Measurements from ENCODE around the gene UNC50.

UNC50 gene

GRCh38 chr2:98608116-98608961 is at the start of gene UNC50, which contains the start of gene COA5:
Gene UNC50 (plus strand): TSS chr2:98608589. CDS start chr2:98609760, 1,171 bp downstream.
Gene COA5 (minus strand): TSS chr2:98608512. CDS start chr2:98608405, 107 bp downstream.
- DNase-seq, result peak; percentile 90

GRCh38 chr2:98558852-98559530 is 49.4 kb upstream of the UNC50 start:
- DNase-seq, result no peak

GRCh38 chr2:98559581-98559980 is 48.8 kb upstream of the UNC50 start:
- no peak for DNase-seq

GRCh38 chr2:98560256-98560771 is 48.1 kb upstream of the UNC50 start:
- no peak for DNase-seq

GRCh38 chr2:98561018-98561417 is 47.4 kb upstream of the UNC50 start:
- DNase-seq, result no peak

- no peak for DNase-seq
Observed at GRCh38 chr2:98561902-98562695, 46.3 kb upstream of the UNC50 start.

- DNase-seq, result no peak
Observed at GRCh38 chr2:98563394-98563793, 45.0 kb upstream of the UNC50 start.

- no peak for DNase-seq
Observed at GRCh38 chr2:98564541-98565132, 43.8 kb upstream of the UNC50 start.

GRCh38 chr2:98565286-98565860 is 43.0 kb upstream of the UNC50 start:
- DNase-seq, result no peak

GRCh38 chr2:98565941-98566340 is 42.4 kb upstream of the UNC50 start:
- DNase-seq, result no peak

GRCh38 chr2:98568161-98568956 is 40.0 kb upstream of the UNC50 start:
- no peak for DNase-seq

- DNase-seq, result peak; percentile 76
Observed at GRCh38 chr2:98569197-98569793, 39.1 kb upstream of the UNC50 start.

GRCh38 chr2:98569915-98570314 is 38.5 kb upstream of the UNC50 start:
- no peak for DNase-seq

- no peak for DNase-seq
Observed at GRCh38 chr2:98570356-98570755, 38.0 kb upstream of the UNC50 start.

GRCh38 chr2:98571121-98571701 is 37.2 kb upstream of the UNC50 start:
- DNase-seq, result no peak

- no peak for DNase-seq
Observed at GRCh38 chr2:98571796-98572195, 36.6 kb upstream of the UNC50 start.

- no peak for DNase-seq
Observed at GRCh38 chr2:98572211-98572610, 36.2 kb upstream of the UNC50 start.

GRCh38 chr2:98572676-98573075 is 35.7 kb upstream of the UNC50 start:
- no peak for DNase-seq

GRCh38 chr2:98573426-98573825 is 35.0 kb upstream of the UNC50 start:
- DNase-seq, result no peak

GRCh38 chr2:98576666-98577312 is 31.6 kb upstream of the UNC50 start:
- no peak for DNase-seq

Data from activated CD4-positive, alpha-beta T cell treated with anti-CD3 and anti-CD28 coated beads, Interleukin-2, amount 50 U/mL, for 1 hour (primary cell).